Measurements from ENCODE around the gene TULP1.

Gene TULP1

GRCh38 chr6:35454391-35455110 is 58.1 kb downstream of the TULP1 start:
- Histone ChIP-seq H3K36me3 (ENCODE audit: control insufficient read depth, insufficient read depth, low read length) (peaks cover 7% of the 10 kb centered on the region), H3K27me3 (ENCODE audit: control insufficient read depth, insufficient read depth, low read length) (no peaks in the 10 kb centered on the region), H3K4me1 (ENCODE audit: control insufficient read depth, insufficient read depth, low read length) (peaks cover 7% of the 10 kb centered on the region), H3K27ac (ENCODE audit: low read depth, low read length) (no peak overlapping the region), H3K9ac (ENCODE audit: low read length) (no peak overlapping the region), H3K4me3 (ENCODE audit: low read length) (no peak overlapping the region)

GRCh38 chr6:35453236-35453635 is 59.5 kb downstream of the TULP1 start:
- Histone ChIP-seq H3K36me3 (ENCODE audit: control insufficient read depth, insufficient read depth, low read length) (peaks cover 4% of the 10 kb centered on the region), H3K9ac (ENCODE audit: low read length) (no peak overlapping the region), H3K4me3 (ENCODE audit: low read length) (peak overlapping the region; percentile 63), H3K27ac (ENCODE audit: low read depth, low read length) (no peak overlapping the region), H3K4me1 (ENCODE audit: control insufficient read depth, insufficient read depth, low read length) (peaks cover 7% of the 10 kb centered on the region), H3K27me3 (ENCODE audit: control insufficient read depth, insufficient read depth, low read length) (no peaks in the 10 kb centered on the region)

GRCh38 chr6:35452183-35453090 is 60.3 kb downstream of the TULP1 start, which contains the start of gene FANCE:
Gene FANCE, plus strand, starts transcription at chr6:35452338. Its CDS starts 208 bp downstream, at chr6:35452546.
- Histone ChIP-seq H3K36me3 (ENCODE audit: control insufficient read depth, insufficient read depth, low read length) (peaks cover 2% of the 10 kb centered on the region), H3K27ac (ENCODE audit: low read depth, low read length) (peak within 1 kb of the TSS; percentile 27), H3K9ac (ENCODE audit: low read length) (peak within 1 kb of the TSS; percentile 21), H3K4me3 (ENCODE audit: low read length) (peak within 1 kb of the TSS; percentile 63), H3K4me1 (ENCODE audit: control insufficient read depth, insufficient read depth, low read length) (peaks cover 7% of the 10 kb centered on the region), H3K27me3 (ENCODE audit: control insufficient read depth, insufficient read depth, low read length) (no peaks in the 10 kb centered on the region)

- Histone ChIP-seq H3K4me3 (ENCODE audit: low read length) (peak overlapping the region; percentile 57), H3K27ac (ENCODE audit: low read depth, low read length) (no peak overlapping the region), H3K27me3 (ENCODE audit: control insufficient read depth, insufficient read depth, low read length) (no peaks in the 10 kb centered on the region), H3K4me1 (ENCODE audit: control insufficient read depth, insufficient read depth, low read length) (peaks cover 7% of the 10 kb centered on the region), H3K9ac (ENCODE audit: low read length) (no peak overlapping the region), H3K36me3 (ENCODE audit: control insufficient read depth, insufficient read depth, low read length) (no peaks in the 10 kb centered on the region)
These were observed 61.1 kb downstream of the TULP1 start for GRCh38 chr6:35451354-35452182.

GRCh38 chr6:35449287-35449881 is 63.3 kb downstream of the TULP1 start:
- H3K4me3 ChIP-seq (ENCODE audit: low read length), result no peak overlapping the region
- H3K9ac ChIP-seq (ENCODE audit: low read length), result no peak overlapping the region
- peaks cover 7% of the 10 kb centered on the region for H3K4me1 ChIP-seq (ENCODE audit: control insufficient read depth, insufficient read depth, low read length)
- no peaks in the 10 kb centered on the region for H3K27me3 ChIP-seq (ENCODE audit: control insufficient read depth, insufficient read depth, low read length)
- H3K36me3 ChIP-seq (ENCODE audit: control insufficient read depth, insufficient read depth, low read length), result no peaks in the 10 kb centered on the region
- no peak overlapping the region for H3K27ac ChIP-seq (ENCODE audit: low read depth, low read length)

- no peak overlapping the region for H3K9ac ChIP-seq (ENCODE audit: low read length)
- no peaks in the 10 kb centered on the region for H3K27me3 ChIP-seq (ENCODE audit: control insufficient read depth, insufficient read depth, low read length)
- H3K36me3 ChIP-seq (ENCODE audit: control insufficient read depth, insufficient read depth, low read length), result no peaks in the 10 kb centered on the region
- no peak overlapping the region for H3K27ac ChIP-seq (ENCODE audit: low read depth, low read length)
- no peak overlapping the region for H3K4me3 ChIP-seq (ENCODE audit: low read length)
- peaks cover 5% of the 10 kb centered on the region for H3K4me1 ChIP-seq (ENCODE audit: control insufficient read depth, insufficient read depth, low read length)
These were observed 64.5 kb downstream of the TULP1 start for GRCh38 chr6:35448191-35448590.

Data from rectal smooth muscle tissue (tissue), 1 donor.